Right atrium auricular region (tissue), 2 donors: ENCODE results near the gene IFI6. TPM values are rescaled to one million over a fixed set of nuclear protein-coding genes. Genes with fewer than 3 reads are reported as not detected.
"Not testable (repeated sequence)": the region's sequence is repeated elsewhere in the genome, so short reads cannot be mapped to it uniquely, and the experiment has no call there.

Experiments used
- DNase-seq: peaks from one replicate; pipeline ENCODE4 v3.0.0-alpha.2; 2019; ENCODE audit warnings: low spot score
- H3K27ac ChIP-seq, 2 donors: fragments of 200-600 bp; sonication (generic); 1 replicate in 1 of 2; 2 replicates in 1 of 2; pipeline ENCODE4 v1.5.1; 2016 to 2019
- H3K27me3 ChIP-seq, 2 donors: fragments of 200-600 bp; sonication (generic); one replicate each; pipeline versions ENCODE4 v1.5.1 to v1.6.0; 2017 to 2019
- H3K36me3 ChIP-seq: fragments of 200-600 bp; sonication (generic); one replicate; pipeline ENCODE4 v1.5.1; 2016
- H3K4me1 ChIP-seq, 2 donors: fragments of 200-600 bp; sonication (generic); one replicate each; pipeline versions ENCODE4 v1.5.1 to v1.6.0; 2017 to 2019
- H3K4me3 ChIP-seq, 2 donors: fragments of 200-600 bp; sonication (generic); 1 replicate in 1 of 2; 2 replicates in 1 of 2; pipeline ENCODE4 v1.5.1; 2017 to 2019; ENCODE audit warnings: mild to moderate bottlenecking in 1 of 2, moderate library complexity in 1 of 2
- H3K9me3 ChIP-seq, 2 donors: fragments of 200-600 bp; sonication (generic); one replicate each; pipeline ENCODE4 v1.5.1; 2019
- total RNA-seq, 2 donors: library from RNA; depleted of rRNA; stranded (reverse); fragments of >200 nt; gene quantifications; one replicate each; pipeline ENCODE4 v1.1.0, GENCODE V29; 2016
- TF ChIP-seq, protein P1 (sequence below), 2 donors: fragments of 200-600 bp; sonication (generic); IDR thresholded peaks; one replicate each; pipeline ENCODE4 v1.5.1; 2019; ENCODE audit warnings: antibody characterized with exemption in 2 of 2

Gene IFI6
- total RNA-seq, 2 donors from 2014 or later: 40.2 to 43.3 TPM

DNA sequence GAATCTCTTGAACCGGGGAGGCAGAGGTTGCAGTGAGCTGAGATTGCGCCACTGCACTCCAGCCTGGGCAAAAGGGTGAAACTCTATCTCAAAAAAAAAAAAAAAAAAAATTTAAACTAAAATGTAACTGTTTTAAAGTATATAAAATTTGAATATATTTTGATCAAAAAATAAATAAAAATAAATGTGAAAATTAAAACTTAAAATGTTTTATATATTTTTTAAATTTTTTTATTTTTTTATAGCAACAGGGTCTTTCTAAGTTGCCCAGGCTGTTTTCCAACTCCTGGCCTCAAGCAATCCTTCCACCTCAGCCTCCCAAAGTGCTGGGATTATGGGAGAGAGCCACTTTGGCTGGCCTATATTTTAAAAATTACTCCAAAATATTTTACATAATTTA is 38.6 kb upstream of the IFI6 start:
- no peak overlapping the region for H3K27ac ChIP-seq
- H3K27me3 ChIP-seq: no peaks in the 10 kb centered on the region
- TF ChIP-seq, protein P1, sequence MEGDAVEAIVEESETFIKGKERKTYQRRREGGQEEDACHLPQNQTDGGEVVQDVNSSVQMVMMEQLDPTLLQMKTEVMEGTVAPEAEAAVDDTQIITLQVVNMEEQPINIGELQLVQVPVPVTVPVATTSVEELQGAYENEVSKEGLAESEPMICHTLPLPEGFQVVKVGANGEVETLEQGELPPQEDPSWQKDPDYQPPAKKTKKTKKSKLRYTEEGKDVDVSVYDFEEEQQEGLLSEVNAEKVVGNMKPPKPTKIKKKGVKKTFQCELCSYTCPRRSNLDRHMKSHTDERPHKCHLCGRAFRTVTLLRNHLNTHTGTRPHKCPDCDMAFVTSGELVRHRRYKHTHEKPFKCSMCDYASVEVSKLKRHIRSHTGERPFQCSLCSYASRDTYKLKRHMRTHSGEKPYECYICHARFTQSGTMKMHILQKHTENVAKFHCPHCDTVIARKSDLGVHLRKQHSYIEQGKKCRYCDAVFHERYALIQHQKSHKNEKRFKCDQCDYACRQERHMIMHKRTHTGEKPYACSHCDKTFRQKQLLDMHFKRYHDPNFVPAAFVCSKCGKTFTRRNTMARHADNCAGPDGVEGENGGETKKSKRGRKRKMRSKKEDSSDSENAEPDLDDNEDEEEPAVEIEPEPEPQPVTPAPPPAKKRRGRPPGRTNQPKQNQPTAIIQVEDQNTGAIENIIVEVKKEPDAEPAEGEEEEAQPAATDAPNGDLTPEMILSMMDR (IDR thresholded peaks at IDR 0.05): no peak
- DNase-seq: no peak
- H3K36me3 ChIP-seq: no peaks in the 10 kb centered on the region
- no peaks in the 10 kb centered on the region for H3K9me3 ChIP-seq
- no peak overlapping the region for H3K4me3 ChIP-seq
- no peaks in the 10 kb centered on the region for H3K4me1 ChIP-seq

DNA sequence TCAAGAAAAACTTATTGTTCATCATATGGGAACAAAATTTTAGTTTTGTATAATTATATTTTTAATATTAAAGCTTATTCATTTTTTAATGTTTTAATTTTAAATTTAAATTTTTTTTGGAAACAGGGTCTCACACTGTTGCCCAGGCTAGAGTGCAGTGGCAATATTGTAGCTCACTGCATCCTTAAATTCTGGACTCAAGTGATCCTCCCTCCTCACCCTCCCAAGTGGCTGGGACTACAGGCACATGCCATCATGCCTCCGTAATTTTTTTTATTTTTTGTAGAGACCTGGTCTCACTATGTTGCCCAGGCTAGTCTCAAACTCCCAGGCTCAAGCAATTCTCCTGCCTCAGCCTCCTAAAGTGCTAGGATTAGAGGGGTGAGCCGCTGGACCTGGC is 33.6 kb upstream of the IFI6 start:
- Histone ChIP-seq H3K4me3 (no peak overlapping the region), H3K4me1 (no peaks in the 10 kb centered on the region), H3K27ac (no peak overlapping the region), H3K36me3 (no peaks in the 10 kb centered on the region), H3K27me3 (no peaks in the 10 kb centered on the region), H3K9me3 (no peaks in the 10 kb centered on the region)
- TF ChIP-seq, protein P1 (IDR thresholded peaks at IDR 0.05): no peak
- no peak for DNase-seq

GRCh38 chr1:27704958-27705357 is 33.0 kb upstream of the IFI6 start:
- Histone ChIP-seq H3K27ac (no peak overlapping the region), H3K4me1 (no peaks in the 10 kb centered on the region), H3K4me3 (no peak overlapping the region), H3K27me3 (no peaks in the 10 kb centered on the region), H3K36me3 (no peaks in the 10 kb centered on the region), H3K9me3 (no peaks in the 10 kb centered on the region)
- DNase-seq: no peak
- TF ChIP-seq, protein P1 (IDR thresholded peaks at IDR 0.05): no peak

DNA sequence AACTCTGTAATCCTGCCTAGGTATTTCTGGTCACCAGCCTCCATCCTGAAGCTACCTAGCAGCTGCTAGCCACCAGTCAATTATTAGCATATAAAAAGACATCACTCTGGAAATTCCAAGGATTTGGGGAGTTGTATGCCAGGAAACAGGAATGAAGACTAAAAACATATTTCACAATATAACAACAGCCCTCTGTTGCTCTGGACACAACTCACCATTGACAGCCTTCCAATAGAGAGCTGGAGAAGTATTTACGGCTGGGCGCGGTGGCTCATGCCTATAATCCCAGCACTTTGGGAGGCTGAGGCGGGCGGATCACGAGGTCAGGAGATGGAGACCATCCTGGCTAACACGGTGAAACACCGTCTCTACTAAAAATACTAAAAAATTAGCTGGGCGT is 24.8 kb upstream of the IFI6 start:
- not testable (repeated sequence) for H3K27ac ChIP-seq, H3K4me1 ChIP-seq, H3K27me3 ChIP-seq, H3K9me3 ChIP-seq, H3K36me3 ChIP-seq, DNase-seq, H3K4me3 ChIP-seq

DNA sequence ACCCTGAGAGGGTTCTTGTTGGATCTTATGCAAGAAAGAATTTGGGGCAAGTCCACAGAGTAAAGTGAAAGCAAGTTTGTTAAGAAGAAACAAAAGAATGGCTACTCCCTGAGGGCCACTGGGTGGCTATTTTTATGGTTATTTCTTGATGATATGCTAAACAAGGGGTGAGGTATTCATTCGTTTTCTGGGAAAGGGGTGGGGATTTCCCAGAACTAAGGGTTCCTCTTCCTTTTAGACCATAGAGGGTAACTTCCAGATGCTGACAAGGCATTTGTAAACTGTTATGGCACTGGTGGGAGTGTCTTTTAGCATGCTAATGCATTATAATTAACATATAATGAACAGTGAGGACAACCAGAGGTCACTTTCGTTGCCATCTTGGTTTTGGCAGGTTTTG is 18.2 kb upstream of the IFI6 start:
- Histone ChIP-seq H3K27ac (peak overlapping the region in 1 of 2 donors; percentile 16), H3K4me3 (no peak overlapping the region), H3K27me3 (no peaks in the 10 kb centered on the region), H3K9me3 (no peaks in the 10 kb centered on the region), H3K36me3 (no peaks in the 10 kb centered on the region), H3K4me1 (no peaks in the 10 kb centered on the region)
- TF ChIP-seq, protein P1 (IDR thresholded peaks at IDR 0.05): no peak
- DNase-seq: no peak

DNA sequence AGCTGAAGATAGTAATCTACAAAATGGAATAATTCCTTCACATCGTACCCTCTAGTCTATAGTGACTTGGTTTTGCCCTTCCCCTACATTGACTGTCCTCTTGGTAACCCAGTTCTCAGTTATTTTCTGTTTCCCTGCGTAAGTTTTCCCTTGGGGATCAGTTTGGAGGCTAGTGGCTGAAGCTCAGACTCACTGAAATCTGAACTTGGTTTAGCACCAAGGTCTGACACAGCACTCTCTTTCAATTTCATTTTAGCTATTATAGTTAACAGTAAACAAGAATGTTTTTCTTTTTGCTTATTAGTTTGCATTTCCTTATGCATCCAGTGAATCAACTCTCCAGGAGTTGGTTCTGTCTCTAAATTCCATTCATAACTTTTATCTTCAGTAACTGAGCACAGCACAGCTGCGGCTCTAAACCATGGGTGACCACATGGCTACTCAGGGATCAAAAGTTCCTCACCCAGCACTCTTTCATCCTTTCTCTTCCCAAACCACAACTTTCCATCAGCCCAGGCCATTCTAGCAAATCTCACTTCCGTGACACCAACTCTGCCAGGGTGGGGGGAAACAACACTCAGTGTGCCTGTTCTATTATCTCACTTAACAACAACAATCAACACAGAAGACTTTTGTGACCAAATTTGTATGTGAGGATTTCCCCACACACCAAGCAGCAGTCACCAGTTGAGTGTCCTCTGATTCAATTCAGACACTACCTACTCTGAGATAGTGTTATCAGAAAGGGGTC is 17.6 kb upstream of the IFI6 start:
- Histone ChIP-seq H3K9me3 (no peaks in the 10 kb centered on the region), H3K27ac (peak overlapping the region in 1 of 2 donors; percentile 16), H3K4me1 (no peaks in the 10 kb centered on the region), H3K4me3 (no peak overlapping the region), H3K36me3 (no peaks in the 10 kb centered on the region), H3K27me3 (no peaks in the 10 kb centered on the region)
- no peak for DNase-seq
- TF ChIP-seq, protein P1 (IDR thresholded peaks at IDR 0.05): no peak
